ENCODE measurements around the gene RANBP9.

The RANBP9 gene

GRCh38 chr6:13574571-13575376, 136.9 kb downstream of the RANBP9 start, which contains the start of gene SIRT5 (continued):
- TF ChIP-seq MEIS1 (CRISPR knock-in tag; IDR thresholded peaks at IDR 0.05; ENCODE audit: borderline replicate concordance) (no peak), ZNF449 (tag by site-specific recombination; IDR thresholded peaks at IDR 0.05) (no peak), GFI1B (tag by site-specific recombination; IDR thresholded peaks at IDR 0.05) (no peak), ZNF514 (tag by site-specific recombination; IDR thresholded peaks at IDR 0.05) (no peak), ZNF792 (tag by site-specific recombination; IDR thresholded peaks at IDR 0.05) (no peak; the same call in 1 of the 2 replicates), ZNF404 (tag by site-specific recombination; IDR thresholded peaks at IDR 0.05) (no peak), TRIM28 (IDR thresholded peaks at IDR 0.05; ENCODE audit: borderline replicate concordance, low read length) (no peak), BCL6B (tag by site-specific recombination; IDR thresholded peaks at IDR 0.05) (no peak), ZNF677 (tag by site-specific recombination; IDR thresholded peaks at IDR 0.05) (no peak), ZSCAN4 (tag by site-specific recombination; IDR thresholded peaks at IDR 0.05) (no peak; the same call in 1 of the 2 replicates), ZBTB1 (tag by site-specific recombination; IDR thresholded peaks at IDR 0.05) (no peak), SP3 (tag by site-specific recombination; IDR thresholded peaks at IDR 0.05) (peak; percentile 89), ZNF354C (tag by site-specific recombination; IDR thresholded peaks at IDR 0.05; ENCODE audit: borderline replicate concordance, low read depth) (no peak), ZNF558 (tag by site-specific recombination; IDR thresholded peaks at IDR 0.05) (no peak), ZNF629 (tag by site-specific recombination; IDR thresholded peaks at IDR 0.05) (peak; percentile 37; the same call in 1 of the 2 replicates), ZNF426 (tag by site-specific recombination; IDR thresholded peaks at IDR 0.05) (no peak), ZNF621 (tag by site-specific recombination; IDR thresholded peaks at IDR 0.05) (no peak), ZNF704 (tag by site-specific recombination; IDR thresholded peaks at IDR 0.05) (no peak), ZNF221 (tag by site-specific recombination; IDR thresholded peaks at IDR 0.05; ENCODE audit: borderline replicate concordance) (peak; percentile 16; the same call in 1 of the 2 replicates), PRDM2 (tag by site-specific recombination; IDR thresholded peaks at IDR 0.05; ENCODE audit: borderline replicate concordance) (0 out of 2 replicates have a peak, but pooled peaks have one; percentile 34), ZNF529 (tag by site-specific recombination; IDR thresholded peaks at IDR 0.05; ENCODE audit: insufficient replicate concordance) (no peak), ZNF513 (tag by site-specific recombination; IDR thresholded peaks at IDR 0.05) (no peak), GLIS2 (tag by site-specific recombination; IDR thresholded peaks at IDR 0.05) (peak; percentile 99), ZNF658 (tag by site-specific recombination; IDR thresholded peaks at IDR 0.05) (no peak; the same call in 1 of the 2 replicates), ZNF645 (tag by site-specific recombination; IDR thresholded peaks at IDR 0.05) (no peak)
